Measurements from ENCODE around the gene SEC62. TPM values are rescaled to one million over a fixed set of nuclear protein-coding genes. Genes with fewer than 3 reads are reported as not detected.

SEC62 gene
- total RNA-seq, 1 donor from 2014 or later: 20.5 TPM

DNA sequence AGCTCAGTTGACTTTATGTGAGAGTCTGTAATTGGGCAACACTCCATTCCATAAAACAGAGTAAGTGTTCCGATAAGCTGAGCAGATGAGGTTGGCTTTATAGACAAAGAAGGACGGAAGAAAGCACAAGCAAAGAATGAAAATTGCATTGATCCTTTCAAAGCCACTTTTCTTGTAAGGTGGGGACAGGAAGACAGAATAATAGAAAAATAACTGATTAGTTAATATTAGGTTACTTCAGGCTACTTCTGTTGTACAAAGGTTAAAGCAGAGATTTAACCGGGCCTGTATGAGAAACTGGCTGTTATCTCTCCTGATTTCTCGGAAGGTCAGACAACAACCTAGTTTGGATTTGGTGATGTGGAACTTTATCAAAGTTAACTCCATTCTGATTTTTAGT is 55.7 kb downstream of the SEC62 start:
- no peaks in the 10 kb centered on the region for H3K4me1 ChIP-seq
- no peaks in the 10 kb centered on the region for H3K9me3 ChIP-seq
- DNase-seq (ENCODE audit: low spot score in 2 of 2): no peak
- TF ChIP-seq, protein P1, sequence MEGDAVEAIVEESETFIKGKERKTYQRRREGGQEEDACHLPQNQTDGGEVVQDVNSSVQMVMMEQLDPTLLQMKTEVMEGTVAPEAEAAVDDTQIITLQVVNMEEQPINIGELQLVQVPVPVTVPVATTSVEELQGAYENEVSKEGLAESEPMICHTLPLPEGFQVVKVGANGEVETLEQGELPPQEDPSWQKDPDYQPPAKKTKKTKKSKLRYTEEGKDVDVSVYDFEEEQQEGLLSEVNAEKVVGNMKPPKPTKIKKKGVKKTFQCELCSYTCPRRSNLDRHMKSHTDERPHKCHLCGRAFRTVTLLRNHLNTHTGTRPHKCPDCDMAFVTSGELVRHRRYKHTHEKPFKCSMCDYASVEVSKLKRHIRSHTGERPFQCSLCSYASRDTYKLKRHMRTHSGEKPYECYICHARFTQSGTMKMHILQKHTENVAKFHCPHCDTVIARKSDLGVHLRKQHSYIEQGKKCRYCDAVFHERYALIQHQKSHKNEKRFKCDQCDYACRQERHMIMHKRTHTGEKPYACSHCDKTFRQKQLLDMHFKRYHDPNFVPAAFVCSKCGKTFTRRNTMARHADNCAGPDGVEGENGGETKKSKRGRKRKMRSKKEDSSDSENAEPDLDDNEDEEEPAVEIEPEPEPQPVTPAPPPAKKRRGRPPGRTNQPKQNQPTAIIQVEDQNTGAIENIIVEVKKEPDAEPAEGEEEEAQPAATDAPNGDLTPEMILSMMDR (IDR thresholded peaks at IDR 0.05): no peak
- intact Hi-C loops (cut with DNase I): no loop called here
- no peak overlapping the region for H3K27ac ChIP-seq
- H3K4me3 ChIP-seq: no peak overlapping the region
- H3K36me3 ChIP-seq: no peaks in the 10 kb centered on the region
- H3K27me3 ChIP-seq: no peaks in the 10 kb centered on the region

DNA sequence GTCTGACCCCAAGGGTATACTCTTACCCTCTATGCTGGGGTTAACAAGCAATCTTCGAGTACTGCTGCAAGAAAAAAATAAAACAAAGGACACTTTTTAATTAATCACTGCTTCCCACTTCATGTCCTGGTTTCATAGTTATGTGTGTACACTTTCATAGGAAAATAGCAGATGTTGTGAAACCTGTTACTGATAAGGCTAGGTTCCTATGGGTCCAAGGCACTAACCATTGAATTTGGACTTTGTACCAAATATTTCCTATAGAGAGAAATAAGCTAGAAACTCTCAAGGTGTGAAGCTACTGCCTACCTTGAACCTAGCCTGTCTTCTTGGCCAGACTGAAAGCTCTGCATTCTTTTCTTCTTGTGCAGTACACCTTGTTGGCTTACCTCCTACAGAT is 56.6 kb downstream of the SEC62 start:
- Histone ChIP-seq H3K4me3 (no peak overlapping the region), H3K27me3 (no peaks in the 10 kb centered on the region), H3K27ac (no peak overlapping the region), H3K4me1 (no peaks in the 10 kb centered on the region), H3K9me3 (no peaks in the 10 kb centered on the region), H3K36me3 (no peaks in the 10 kb centered on the region)
- no peak for DNase-seq (ENCODE audit: low spot score in 2 of 2)
- TF ChIP-seq, protein P1 (IDR thresholded peaks at IDR 0.05): no peak
- intact Hi-C loops (cut with DNase I): no loop called here

DNA sequence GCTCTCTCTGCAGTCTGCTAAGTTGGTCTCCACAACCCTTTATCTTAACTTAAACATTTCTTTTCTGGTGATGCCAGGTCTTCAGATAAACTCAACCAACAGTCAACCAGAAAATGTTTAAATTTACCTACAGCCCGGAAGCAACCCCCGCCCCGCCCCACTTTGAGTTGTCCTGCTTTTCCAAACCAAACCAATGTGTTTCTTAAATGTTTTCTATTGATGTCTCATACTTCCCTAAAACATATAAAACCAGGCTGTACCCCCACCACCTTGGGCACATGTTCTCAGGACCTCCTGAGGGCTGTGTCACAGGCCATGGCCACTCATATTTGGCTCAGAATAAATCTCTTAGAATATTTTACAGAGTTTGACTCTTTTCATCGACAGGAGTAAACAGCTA is 58.0 kb downstream of the SEC62 start:
- no peaks in the 10 kb centered on the region for H3K9me3 ChIP-seq
- intact Hi-C loops (cut with DNase I): no loop called here
- no peaks in the 10 kb centered on the region for H3K27me3 ChIP-seq
- H3K4me3 ChIP-seq: no peak overlapping the region
- H3K27ac ChIP-seq: no peak overlapping the region
- no peaks in the 10 kb centered on the region for H3K36me3 ChIP-seq
- no peak for DNase-seq (ENCODE audit: low spot score in 2 of 2)
- no peaks in the 10 kb centered on the region for H3K4me1 ChIP-seq
- TF ChIP-seq, protein P1 (IDR thresholded peaks at IDR 0.05): no peak

DNA sequence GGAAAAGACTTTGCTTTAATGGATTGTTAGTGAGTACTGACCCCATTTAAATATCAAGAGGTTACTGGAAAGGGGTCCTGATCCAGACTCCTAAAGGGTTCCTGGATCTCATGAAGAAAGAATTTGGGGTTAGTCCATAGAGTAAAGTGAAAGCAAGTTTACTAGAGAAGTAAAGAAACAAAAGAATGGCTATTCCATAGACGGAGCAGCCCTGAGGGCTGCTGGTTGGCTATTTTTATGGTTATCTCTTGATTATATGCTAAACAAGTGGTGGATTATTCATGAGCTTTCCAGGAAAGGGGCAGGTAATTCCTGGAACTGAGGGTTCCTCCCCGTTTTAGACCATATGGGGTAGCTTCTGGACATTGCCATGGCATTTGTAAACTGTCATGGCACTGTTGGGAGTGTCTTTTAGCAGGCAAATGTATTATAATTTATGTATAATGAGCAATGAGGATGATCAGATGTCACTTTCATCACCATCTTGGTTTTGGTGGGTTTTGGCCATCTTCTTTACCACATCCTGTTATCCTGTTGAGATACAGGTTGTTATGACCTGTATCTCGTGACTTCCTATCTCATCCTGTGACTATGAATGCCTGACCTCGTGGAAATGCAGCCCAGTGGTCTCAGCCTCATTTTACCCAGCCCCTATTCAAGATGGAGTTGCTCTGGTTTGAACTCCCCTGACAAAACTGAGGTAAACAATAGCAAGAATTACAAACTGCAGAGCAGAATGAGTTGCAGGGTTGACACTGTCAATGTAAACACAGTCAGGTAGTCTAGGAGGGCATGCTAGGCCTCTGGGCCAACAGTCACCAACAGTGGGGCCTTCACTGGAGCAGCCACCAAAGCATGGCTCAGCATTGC is 60.9 kb downstream of the SEC62 start:
- Histone ChIP-seq H3K4me1 (no peaks in the 10 kb centered on the region), H3K27ac (no peak overlapping the region), H3K36me3 (no peaks in the 10 kb centered on the region), H3K4me3 (no peak overlapping the region), H3K27me3 (no peaks in the 10 kb centered on the region), H3K9me3 (no peaks in the 10 kb centered on the region)
- TF ChIP-seq, protein P1 (IDR thresholded peaks at IDR 0.05): no peak
- intact Hi-C loops (cut with DNase I): no loop called here
- no peak for DNase-seq (ENCODE audit: low spot score in 2 of 2)

DNA sequence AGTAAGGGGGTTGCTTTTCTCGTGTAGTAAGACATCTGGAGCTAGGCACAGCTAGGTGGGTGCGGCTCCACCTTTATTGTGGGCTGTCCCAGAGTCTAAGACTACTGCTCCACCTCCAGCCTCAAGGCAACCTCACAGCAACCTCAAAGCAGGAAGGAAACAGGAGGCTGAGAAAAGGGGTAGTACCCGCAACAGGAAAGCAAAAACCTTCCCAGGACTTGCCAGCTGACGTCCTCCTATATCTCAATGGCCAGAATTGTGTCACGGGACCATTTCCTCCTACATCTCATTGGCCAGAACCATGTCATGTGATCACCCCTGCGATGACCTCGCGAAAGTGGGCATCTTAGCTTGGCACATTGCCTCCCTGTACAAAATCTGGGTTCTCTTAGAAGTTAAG is 66.9 kb downstream of the SEC62 start:
- H3K27me3 ChIP-seq: peaks cover 6% of the 10 kb centered on the region
- no peaks in the 10 kb centered on the region for H3K9me3 ChIP-seq
- TF ChIP-seq, protein P1 (IDR thresholded peaks at IDR 0.05): no peak
- no peak for DNase-seq (ENCODE audit: low spot score in 2 of 2)
- peaks cover 0 to 5% of the 10 kb centered on the region in 2 donors for H3K4me1 ChIP-seq
- no peaks in the 10 kb centered on the region for H3K36me3 ChIP-seq
- no peak overlapping the region for H3K4me3 ChIP-seq
- H3K27ac ChIP-seq: no peak overlapping the region
- intact Hi-C loops (cut with DNase I): no loop called here

Measured in ascending aorta (tissue), 2 donors.